NCI-H748 (cell line): Measurements from ENCODE around the gene ADGB.
"Not testable (repeated sequence)": the region's sequence is repeated elsewhere in the genome, so short reads cannot be mapped to it uniquely, and the experiment has no call there.

ENCODE experiments used
- DNase-seq: peaks from one replicate; lab custom pipeline; 2025; ENCODE audit not compliant: unreplicated experiment; lab: John Stamatoyannopoulos, UW

ADGB gene

GRCh38 chr6:146753306-146753705, 154.5 kb downstream of the ADGB start:
- no peak for DNase-seq

- no peak for DNase-seq
These were observed 168.9 kb downstream of the ADGB start for GRCh38 chr6:146767632-146768031.

GRCh38 chr6:146768722-146769121, 169.9 kb downstream of the ADGB start:
- no peak for DNase-seq

GRCh38 chr6:146770275-146770964, 171.6 kb downstream of the ADGB start:
- DNase-seq = no peak

GRCh38 chr6:146770965-146771735, 172.4 kb downstream of the ADGB start:
- DNase-seq = no peak

- peak; percentile 7 for DNase-seq
These were observed 176.4 kb downstream of the ADGB start for GRCh38 chr6:146775220-146775619.

- DNase-seq = no peak
These were observed 183.1 kb downstream of the ADGB start for GRCh38 chr6:146781836-146782235.

GRCh38 chr6:146785001-146785585, 186.3 kb downstream of the ADGB start:
- DNase-seq = peak; percentile 82

GRCh38 chr6:146787876-146788508, 189.2 kb downstream of the ADGB start:
- DNase-seq = no peak

GRCh38 chr6:146790561-146791091, 191.9 kb downstream of the ADGB start:
- DNase-seq = no peak

GRCh38 chr6:146791930-146792329, 193.2 kb downstream of the ADGB start:
- no peak for DNase-seq

- not testable (repeated sequence) for DNase-seq
These were observed 194.4 kb downstream of the ADGB start for GRCh38 chr6:146793218-146793617.

GRCh38 chr6:146795479-146796133, 196.8 kb downstream of the ADGB start:
- no peak for DNase-seq

GRCh38 chr6:146803167-146803566, 204.4 kb downstream of the ADGB start:
- DNase-seq = not testable (repeated sequence)

- DNase-seq = no peak
These were observed 204.8 kb downstream of the ADGB start for GRCh38 chr6:146803601-146804000.

- no peak for DNase-seq
These were observed 207.0 kb downstream of the ADGB start for GRCh38 chr6:146805546-146806325.

GRCh38 chr6:146809014-146809413, 210.2 kb downstream of the ADGB start:
- not testable (repeated sequence) for DNase-seq

GRCh38 chr6:146812811-146813321, 214.1 kb downstream of the ADGB start:
- DNase-seq = not testable (repeated sequence)

- no peak for DNase-seq
These were observed 214.8 kb downstream of the ADGB start for GRCh38 chr6:146813554-146813953.
